HG03342 (cell line): ENCODE data around the gene COL8A1.
"Not testable (repeated sequence)": the region's sequence is repeated elsewhere in the genome, so short reads cannot be mapped to it uniquely, and the experiment has no call there.

ENCODE experiments used
- ATAC-seq: cut with Tn5 transposase; IDR thresholded peaks from one replicate; pipeline ENCODE4 v1.9.1; 2021; ENCODE audit warnings: mild to moderate bottlenecking, moderate library complexity; ENCODE audit not compliant: unreplicated experiment

The COL8A1 gene

GRCh38 chr3:99638167-99638948, at the start of gene COL8A1:
Gene COL8A1, plus strand, starts transcription at chr3:99638594. Its CDS starts 152,089 bp downstream, at chr3:99790683.
- ATAC-seq = no peak

GRCh38 chr3:99589168-99589567, 49.2 kb upstream of the COL8A1 start:
- ATAC-seq = not testable (repeated sequence)

- ATAC-seq = no peak
Measured at GRCh38 chr3:99599894-99600293, 38.5 kb upstream of the COL8A1 start.

- no peak for ATAC-seq
Measured at GRCh38 chr3:99601515-99601914, 36.9 kb upstream of the COL8A1 start.

- no peak for ATAC-seq
Measured at GRCh38 chr3:99602183-99602582, 36.2 kb upstream of the COL8A1 start.

GRCh38 chr3:99607151-99607550, 31.2 kb upstream of the COL8A1 start:
- no peak for ATAC-seq

DNA sequence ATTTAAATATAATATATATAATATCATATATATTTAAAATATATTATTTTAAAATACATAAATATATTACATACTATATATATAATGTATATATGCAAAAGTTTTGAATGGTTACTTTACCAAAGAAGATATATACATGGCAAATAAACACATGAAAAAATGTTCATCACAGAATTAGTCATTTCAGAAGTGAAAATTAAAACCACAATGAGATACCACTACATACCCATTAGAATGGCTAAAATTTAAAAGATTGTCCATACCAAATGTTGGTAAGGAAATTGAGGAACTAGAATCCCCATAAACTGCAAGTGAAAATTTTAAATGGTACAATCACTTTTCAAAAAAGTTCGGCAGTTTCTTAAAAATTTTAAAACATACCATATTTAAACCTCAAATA, 23.6 kb upstream of the COL8A1 start:
- ATAC-seq = no peak

GRCh38 chr3:99620077-99620767, 18.2 kb upstream of the COL8A1 start:
- ATAC-seq = no peak

- ATAC-seq = no peak
Measured at GRCh38 chr3:99620976-99621375, 17.4 kb upstream of the COL8A1 start.

DNA sequence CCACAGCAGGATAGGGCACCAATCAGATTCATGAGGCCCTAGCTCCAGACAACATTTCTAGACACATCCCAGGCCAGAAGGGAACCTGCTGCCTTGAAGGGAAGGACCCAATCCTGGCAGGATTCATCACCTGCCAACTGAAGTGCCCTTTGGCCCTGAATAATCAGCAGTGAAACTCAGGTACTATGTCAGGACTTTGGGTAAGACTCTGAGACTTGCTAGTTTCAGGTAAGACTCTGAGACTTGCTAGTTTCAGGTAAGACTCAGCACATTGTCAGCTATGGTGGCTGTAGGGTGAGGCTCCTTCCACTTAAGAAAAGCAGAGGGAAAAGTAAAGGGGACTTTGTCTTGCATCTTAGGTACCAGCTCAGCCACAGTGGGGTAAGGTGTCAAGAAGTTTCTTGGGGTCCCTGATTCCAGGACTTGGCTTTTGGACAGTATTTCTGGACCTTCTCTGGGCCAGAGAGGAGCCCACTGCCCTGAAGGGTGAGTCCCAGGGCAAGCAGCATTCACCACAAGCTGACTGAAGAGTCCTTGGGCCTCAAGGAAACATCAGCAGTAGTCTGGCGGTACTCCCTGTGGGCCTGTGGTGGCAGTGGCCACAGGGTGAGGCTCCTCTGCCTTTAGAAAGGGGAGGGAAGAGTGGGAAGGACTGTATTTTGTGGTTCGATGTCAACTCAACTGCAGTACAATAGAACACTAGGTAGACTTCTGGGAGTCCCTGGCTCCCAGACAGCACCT, 13.7 kb upstream of the COL8A1 start:
- ATAC-seq = no peak

GRCh38 chr3:99625237-99625622, 13.2 kb upstream of the COL8A1 start:
- no peak for ATAC-seq

- no peak for ATAC-seq
Measured at GRCh38 chr3:99625643-99626416, 12.6 kb upstream of the COL8A1 start.

DNA sequence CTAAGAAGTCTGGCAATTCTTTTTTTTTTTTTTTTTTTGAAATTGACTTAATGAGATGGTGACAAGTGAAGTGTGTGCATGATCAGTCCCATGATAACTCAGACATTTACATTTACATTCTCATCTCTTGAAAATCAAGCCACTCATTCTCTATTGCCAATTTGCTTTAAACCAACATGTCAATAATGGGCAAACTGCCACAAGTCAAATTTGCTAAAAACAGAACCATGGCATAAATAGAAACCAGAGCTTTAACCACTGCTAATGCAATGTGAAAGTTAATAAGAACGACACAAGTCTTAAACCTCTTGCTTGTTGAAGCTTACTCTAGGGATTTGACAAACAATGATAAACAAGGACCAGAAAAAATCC, 12.0 kb upstream of the COL8A1 start:
- ATAC-seq = no peak

GRCh38 chr3:99627062-99627826, 11.2 kb upstream of the COL8A1 start:
- ATAC-seq = no peak

DNA sequence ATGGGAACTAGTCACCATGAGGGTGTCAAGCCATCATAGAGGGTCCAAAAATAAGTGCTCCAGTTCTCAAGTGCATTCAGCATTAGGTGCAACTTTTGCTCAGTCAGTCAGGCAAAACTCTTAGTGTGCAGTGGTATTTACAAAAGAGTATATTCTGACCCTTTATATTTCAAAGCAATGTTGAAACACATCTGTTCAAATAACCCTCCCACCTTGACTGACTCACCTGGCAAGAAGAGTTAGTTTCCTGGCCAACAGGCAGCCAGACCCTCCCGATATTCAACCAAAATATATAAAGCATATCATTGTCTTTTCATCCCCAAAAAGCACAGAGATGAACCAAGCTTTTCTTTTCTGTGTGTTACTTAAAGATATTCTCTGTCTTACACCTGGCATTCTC, 7.6 kb upstream of the COL8A1 start:
- ATAC-seq = no peak

DNA sequence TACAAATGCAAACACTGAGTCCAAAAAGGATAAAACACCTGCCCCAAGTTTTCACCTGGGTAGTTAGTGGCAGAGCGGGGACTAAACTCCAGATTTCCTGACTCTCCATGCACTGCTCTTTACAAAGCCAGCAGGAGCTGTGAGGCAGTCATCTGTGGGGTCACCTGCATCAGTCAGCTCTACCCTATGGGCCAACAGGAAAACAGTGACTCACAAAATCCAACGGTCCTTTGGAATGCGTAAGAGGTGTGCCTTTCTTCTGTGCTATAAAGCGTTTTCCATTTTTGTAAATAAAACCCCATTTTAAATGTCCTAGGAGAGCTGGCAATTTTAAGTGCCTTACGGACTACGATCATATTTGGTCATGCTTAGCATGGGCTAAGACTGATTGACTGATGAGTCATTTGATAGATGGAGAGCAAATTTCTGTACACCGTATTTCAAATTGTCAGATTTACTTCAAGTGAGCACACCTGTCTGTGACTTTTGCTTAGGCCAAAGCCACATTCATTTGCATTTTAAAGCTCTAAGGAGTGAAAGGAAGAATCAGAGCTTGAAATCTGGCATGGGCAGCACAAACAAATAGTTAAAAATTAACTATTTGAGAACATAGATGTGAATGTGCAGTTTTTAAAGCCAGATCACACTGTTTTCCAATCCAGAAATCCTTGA, 4.4 kb upstream of the COL8A1 start:
- peak; percentile 49 for ATAC-seq

DNA sequence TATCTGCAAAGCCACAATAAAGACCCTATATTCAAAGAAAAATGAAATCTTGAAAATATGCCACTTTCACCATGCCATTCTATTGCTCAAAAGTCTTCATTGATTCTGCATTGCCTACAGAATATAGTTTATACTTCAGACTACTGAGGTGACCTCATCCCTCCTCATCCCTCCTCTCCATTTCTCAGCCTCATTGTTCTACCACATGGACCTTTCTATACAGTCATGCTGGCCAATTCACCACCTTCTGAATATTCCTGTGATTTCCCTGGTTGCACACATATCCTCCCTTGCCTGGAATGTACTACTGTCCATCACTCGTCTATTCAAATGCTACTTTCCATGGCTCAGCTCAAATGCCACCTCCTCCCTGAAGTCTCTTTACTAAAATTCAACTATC, 3.5 kb upstream of the COL8A1 start:
- no peak for ATAC-seq

- ATAC-seq = no peak
Measured at GRCh38 chr3:99635348-99635747, 3.0 kb upstream of the COL8A1 start.

DNA sequence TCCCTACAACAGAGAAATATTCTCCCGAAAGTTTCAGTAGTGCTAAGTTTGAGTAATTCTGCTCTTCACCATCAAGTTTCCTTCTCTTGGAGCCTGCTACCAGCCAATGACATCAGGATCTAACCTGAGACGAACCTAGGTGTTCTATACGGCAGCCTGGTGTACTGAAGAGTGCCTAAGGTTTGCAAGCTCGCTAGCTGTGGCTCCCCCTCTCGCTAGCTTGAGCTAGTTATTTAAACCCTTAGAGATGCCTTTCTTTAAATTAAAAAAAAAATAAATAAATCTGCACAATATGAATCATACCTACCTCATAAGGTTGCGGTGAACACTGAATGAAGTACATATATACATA, 1.4 kb upstream of the COL8A1 start:
- no peak for ATAC-seq
